Left lobe of liver (tissue), 2 donors: ENCODE data around the gene CUEDC1. TPM values are rescaled to one million over a fixed set of nuclear protein-coding genes. Genes with fewer than 3 reads are reported as not detected.
"Not testable (repeated sequence)": the region's sequence is repeated elsewhere in the genome, so short reads cannot be mapped to it uniquely, and the experiment has no call there.

Experiments
- ATAC-seq: fragments of 200-7000 bp; cut with Tn5 transposase; one replicate; pipeline ENCODE4 v1.9.1; 2020; ENCODE audit warnings: mild to moderate bottlenecking, moderate library complexity
- DNase-seq: peaks from one replicate; pipeline ENCODE4 v3.0.0-alpha.2; 2020; ENCODE audit warnings: low spot score
- total RNA-seq: library from RNA; stranded (reverse); gene quantifications from one replicate; pipeline ENCODE4 v1.2.1, GENCODE V29; 2021
- donor health status: DM: no; HTN: no; CAD: no; lungs with moderate emphysema.
- donor health status: DM: no; HTN: yes; CAD: no.

The CUEDC1 gene
- total RNA-seq, 1 donor from 2014 or later, result 8.1 TPM

- ATAC-seq (no peak), DNase-seq (peak; percentile 23)
Measured at GRCh38 chr17:57959929-57960328, 4.7 kb upstream of the CUEDC1 start.

- not testable (repeated sequence) for DNase-seq, ATAC-seq
Measured at GRCh38 chr17:57958391-57958790, 3.2 kb upstream of the CUEDC1 start.

GRCh38 chr17:57957886-57958285 lies 2.7 kb upstream of the CUEDC1 start:
- ATAC-seq, result no peak
- no peak for DNase-seq

- DNase-seq (no peak), ATAC-seq (no peak)
Measured at GRCh38 chr17:57957120-57957850, 2.1 kb upstream of the CUEDC1 start.

- DNase-seq (no peak), ATAC-seq (no peak)
Measured at GRCh38 chr17:57956291-57957119, 1.3 kb upstream of the CUEDC1 start.

- ATAC-seq, result peak; percentile 46
- peak; percentile 55 for DNase-seq
Measured at GRCh38 chr17:57954397-57955182, 622 bp downstream of the CUEDC1 start.

GRCh38 chr17:57953705-57954396 lies 1.4 kb downstream of the CUEDC1 start:
- DNase-seq (no peak), ATAC-seq (peak; percentile 1)

GRCh38 chr17:57953219-57953618 lies 2.0 kb downstream of the CUEDC1 start:
- DNase-seq (peak; percentile 69), ATAC-seq (peak; percentile 64)

- DNase-seq (no peak), ATAC-seq (no peak)
Measured at GRCh38 chr17:57949649-57950048, 5.6 kb downstream of the CUEDC1 start.

- DNase-seq (no peak), ATAC-seq (no peak)
Measured at GRCh38 chr17:57948555-57949420, 6.4 kb downstream of the CUEDC1 start.

- ATAC-seq (no peak), DNase-seq (no peak)
Measured at GRCh38 chr17:57948169-57948554, 7.0 kb downstream of the CUEDC1 start.

- ATAC-seq (no peak), DNase-seq (no peak)
Measured at GRCh38 chr17:57947369-57947768, 7.8 kb downstream of the CUEDC1 start.

- ATAC-seq (peak; percentile 90), DNase-seq (peak; percentile 56)
Measured at GRCh38 chr17:57946798-57947358, 8.3 kb downstream of the CUEDC1 start.

- ATAC-seq (peak; percentile 6), DNase-seq (no peak)
Measured at GRCh38 chr17:57945996-57946797, 9.0 kb downstream of the CUEDC1 start.

- ATAC-seq (no peak), DNase-seq (no peak)
Measured at GRCh38 chr17:57944908-57945307, 10.3 kb downstream of the CUEDC1 start.

GRCh38 chr17:57943645-57944044 lies 11.6 kb downstream of the CUEDC1 start:
- no peak for DNase-seq

GRCh38 chr17:57943140-57943539 lies 12.1 kb downstream of the CUEDC1 start:
- no peak for ATAC-seq
- DNase-seq, result no peak

More at GRCh38 chr17:57943645-57944044, 11.6 kb downstream of the CUEDC1 start:
- no peak for ATAC-seq
